HG02981 (cell line): ENCODE data around the gene FAT2.
A peak's percentile ranks its signal among the peaks of the same experiment; 100 is the strongest.
"Not testable (repeated sequence)": the region's sequence is repeated elsewhere in the genome, so short reads cannot be mapped to it uniquely, and the experiment has no call there.

Experiments used
- ATAC-seq: cut with Tn5 transposase; IDR thresholded peaks from one replicate; pipeline ENCODE4 v1.9.1; 2021; ENCODE audit warnings: mild to moderate bottlenecking, moderate library complexity; ENCODE audit not compliant: unreplicated experiment

The FAT2 gene

GRCh38 chr5:151615431-151615830 lies 24.3 kb upstream of the FAT2 start:
- no peak for ATAC-seq

- ATAC-seq: no peak
These were observed 23.4 kb upstream of the FAT2 start for GRCh38 chr5:151614565-151614964.

- ATAC-seq: peak; percentile 92
These were observed 21.7 kb upstream of the FAT2 start for GRCh38 chr5:151612689-151613427.

DNA sequence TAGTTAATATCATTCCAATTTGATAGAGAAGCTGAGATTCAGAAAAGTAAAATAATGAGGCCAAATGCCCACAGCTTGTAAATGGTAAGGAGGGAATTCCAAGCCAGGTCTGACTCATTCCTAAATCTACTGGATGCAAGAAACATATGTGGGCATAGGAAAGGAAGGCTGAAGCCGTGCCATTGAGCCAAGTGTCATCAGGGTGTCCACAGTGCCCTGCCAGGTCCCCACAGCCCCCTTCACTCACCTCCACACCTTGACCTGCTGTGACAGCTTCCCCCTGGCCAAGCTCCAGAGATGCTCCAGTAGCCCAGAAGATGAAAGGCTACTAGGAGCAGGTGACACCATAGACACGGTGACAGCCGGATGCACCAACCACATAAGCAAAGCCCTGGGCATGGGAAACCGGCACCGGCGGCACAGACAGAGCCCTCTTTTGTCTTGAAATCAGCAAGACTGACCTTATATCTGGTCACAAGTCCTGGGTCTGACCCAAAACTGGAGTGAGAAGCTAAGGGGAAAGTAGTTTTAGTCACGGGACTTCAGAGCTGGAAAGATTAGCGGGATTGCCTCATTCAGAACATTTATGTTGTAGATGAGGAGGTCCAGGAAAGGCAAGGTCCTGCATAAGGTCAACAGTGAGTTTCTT lies 20.1 kb upstream of the FAT2 start:
- no peak for ATAC-seq

- no peak for ATAC-seq
These were observed 17.4 kb upstream of the FAT2 start for GRCh38 chr5:151608522-151608921.

DNA sequence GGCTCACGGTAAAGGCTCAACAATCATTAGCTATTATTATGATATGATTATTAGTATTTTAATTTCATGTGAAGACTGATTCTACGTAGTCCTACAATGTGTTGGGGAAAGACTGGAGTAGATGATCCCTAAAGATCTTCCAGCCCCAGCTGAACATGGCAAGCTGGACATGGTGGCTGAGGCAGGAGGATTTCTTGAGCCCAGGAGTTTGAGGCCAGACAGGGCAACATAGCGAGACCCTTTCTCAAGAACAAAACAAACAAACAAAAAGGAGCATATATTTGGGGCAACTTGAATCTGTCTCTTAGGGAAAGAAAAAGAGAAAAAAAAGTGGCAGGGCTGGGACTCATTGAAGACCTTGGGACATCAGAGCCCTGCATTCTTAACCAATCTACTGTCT lies 16.2 kb upstream of the FAT2 start:
- ATAC-seq: no peak

- ATAC-seq: no peak
These were observed 14.4 kb upstream of the FAT2 start for GRCh38 chr5:151605559-151605958.

GRCh38 chr5:151602806-151603205 lies 11.7 kb upstream of the FAT2 start:
- no peak for ATAC-seq

GRCh38 chr5:151601391-151601790 lies 10.3 kb upstream of the FAT2 start:
- no peak for ATAC-seq

DNA sequence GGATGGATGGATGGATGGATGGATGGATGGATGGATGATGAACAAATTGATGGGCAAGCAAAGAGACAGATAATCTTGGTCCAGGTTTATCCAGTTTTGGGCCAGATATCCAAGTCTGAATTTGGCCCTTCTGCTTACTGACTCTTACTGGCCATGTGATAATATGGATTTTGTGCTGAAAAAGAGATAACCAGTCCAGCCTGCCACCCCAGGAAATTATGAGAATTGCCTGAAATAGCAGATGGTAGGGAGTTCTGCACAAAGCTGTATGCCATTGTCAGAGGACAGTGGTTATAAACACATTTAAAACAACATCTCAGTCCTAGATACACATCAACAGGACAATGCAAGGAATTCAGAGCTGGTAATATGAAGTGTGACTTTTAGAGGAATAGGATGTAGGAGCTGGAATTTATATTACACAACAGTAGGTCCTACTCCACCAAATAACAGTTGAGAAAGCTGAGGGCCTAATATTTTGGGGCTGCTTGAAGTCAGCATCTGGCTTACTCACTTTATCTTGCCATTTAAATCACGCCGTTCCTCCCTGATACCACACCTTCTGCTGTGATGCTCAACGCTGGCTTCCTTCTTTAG lies 9.0 kb upstream of the FAT2 start:
- no peak for ATAC-seq

- no peak for ATAC-seq
These were observed 7.9 kb upstream of the FAT2 start for GRCh38 chr5:151598984-151599383.

GRCh38 chr5:151598549-151598948 lies 7.4 kb upstream of the FAT2 start:
- no peak for ATAC-seq

- no peak for ATAC-seq
These were observed 6.6 kb upstream of the FAT2 start for GRCh38 chr5:151597749-151598148.

GRCh38 chr5:151596828-151597539 lies 5.9 kb upstream of the FAT2 start:
- ATAC-seq: no peak

DNA sequence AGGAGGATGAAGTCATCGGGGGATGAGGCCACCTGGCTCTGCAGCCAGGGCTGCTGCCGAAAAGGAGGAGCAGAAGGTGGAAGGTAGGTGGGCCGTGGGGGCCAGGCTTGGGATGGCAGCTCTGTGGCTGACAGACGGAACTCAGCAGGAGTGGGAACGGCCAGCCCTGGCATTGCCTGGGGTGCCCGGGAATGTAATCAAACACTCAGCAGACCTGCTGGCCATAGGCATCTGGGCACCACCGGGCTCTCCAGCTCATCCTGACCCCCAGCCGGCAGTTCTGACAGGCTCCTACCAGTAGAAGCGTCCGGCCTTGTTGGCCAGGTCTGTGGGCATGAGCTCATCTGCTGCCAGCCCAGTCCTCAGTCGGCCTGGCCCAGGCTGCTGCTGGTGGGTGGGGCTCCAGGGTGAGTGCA lies 4.3 kb upstream of the FAT2 start:
- ATAC-seq: no peak

- peak; percentile 64 for ATAC-seq
These were observed 1.8 kb upstream of the FAT2 start for GRCh38 chr5:151592855-151593408.

- no peak for ATAC-seq
These were observed 1.1 kb downstream of the FAT2 start for GRCh38 chr5:151589878-151590570.

DNA sequence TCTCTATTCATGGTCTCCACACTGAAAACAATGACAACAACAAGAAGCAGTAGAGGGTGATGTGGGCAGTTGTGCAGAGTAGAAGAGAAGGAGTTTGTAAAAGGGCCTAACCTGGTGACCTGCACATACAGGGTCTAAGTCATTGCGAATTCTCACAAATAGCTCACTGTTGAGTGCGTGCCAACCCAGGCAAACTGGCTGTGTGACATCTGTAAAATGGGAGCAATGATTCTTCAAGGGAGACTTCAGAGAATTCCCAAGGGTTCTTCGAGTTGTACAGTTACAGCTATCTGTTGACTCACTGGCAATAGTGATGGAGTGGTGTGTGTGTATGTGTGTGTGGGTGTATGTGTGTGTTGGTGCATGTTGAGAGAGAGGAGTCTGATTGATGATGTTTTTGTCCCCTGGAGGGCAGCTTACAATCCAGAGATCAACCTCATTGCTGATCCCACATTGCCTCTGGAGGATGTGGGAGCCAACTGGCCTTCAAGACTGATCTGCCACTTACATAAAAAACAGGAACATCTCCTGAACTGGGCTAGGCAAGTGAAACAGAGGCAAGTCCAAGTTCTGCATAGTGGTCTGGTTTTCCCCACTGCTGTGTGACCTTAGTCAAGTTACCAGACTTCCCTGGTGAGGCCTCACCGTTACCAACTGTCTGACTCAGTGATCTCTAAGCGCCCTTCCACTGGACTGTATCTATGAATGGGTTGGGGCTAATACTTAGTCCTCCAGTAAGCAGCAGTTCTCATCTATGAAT lies 3.2 kb downstream of the FAT2 start:
- ATAC-seq: no peak

- ATAC-seq: no peak
These were observed 5.2 kb downstream of the FAT2 start for GRCh38 chr5:151585970-151586369.

- ATAC-seq: not testable (repeated sequence)
These were observed 5.8 kb downstream of the FAT2 start for GRCh38 chr5:151585344-151585743.
